IPS-15b (cell line): ENCODE measurements around the gene MRTFB.

Experiments used
- H3K27me3 ChIP-seq: one replicate; pipeline ENCODE4 v1.6.1; 2013; ENCODE audit warnings: low read length; ENCODE audit not compliant: control insufficient read depth, insufficient read depth
- H3K36me3 ChIP-seq: one replicate; pipeline ENCODE4 v1.6.1; 2013; ENCODE audit warnings: low read length; ENCODE audit not compliant: control insufficient read depth, insufficient read depth
- H3K4me1 ChIP-seq: one replicate; pipeline ENCODE4 v1.6.1; 2013; ENCODE audit warnings: mild to moderate bottlenecking, low read length; ENCODE audit not compliant: control insufficient read depth, insufficient read depth
- H3K4me3 ChIP-seq: one replicate; pipeline ENCODE4 v1.5.1; 2013; ENCODE audit warnings: low read depth, low read length
- H3K9ac ChIP-seq: one replicate; pipeline ENCODE4 v1.6.1; 2013; ENCODE audit warnings: low read depth, mild to moderate bottlenecking, low read length
- H3K9me3 ChIP-seq: one replicate; pipeline ENCODE4 v1.6.1; 2013; ENCODE audit warnings: mild to moderate bottlenecking, low read length; ENCODE audit not compliant: control insufficient read depth, insufficient read depth

MRTFB gene

GRCh38 chr16:14198572-14198971, 127.5 kb downstream of the MRTFB start:
- Histone ChIP-seq H3K36me3 (no peaks in the 10 kb centered on the region), H3K9me3 (no peaks in the 10 kb centered on the region), H3K4me3 (no peak overlapping the region), H3K4me1 (no peaks in the 10 kb centered on the region), H3K27me3 (no peaks in the 10 kb centered on the region), H3K9ac (no peak overlapping the region)

DNA sequence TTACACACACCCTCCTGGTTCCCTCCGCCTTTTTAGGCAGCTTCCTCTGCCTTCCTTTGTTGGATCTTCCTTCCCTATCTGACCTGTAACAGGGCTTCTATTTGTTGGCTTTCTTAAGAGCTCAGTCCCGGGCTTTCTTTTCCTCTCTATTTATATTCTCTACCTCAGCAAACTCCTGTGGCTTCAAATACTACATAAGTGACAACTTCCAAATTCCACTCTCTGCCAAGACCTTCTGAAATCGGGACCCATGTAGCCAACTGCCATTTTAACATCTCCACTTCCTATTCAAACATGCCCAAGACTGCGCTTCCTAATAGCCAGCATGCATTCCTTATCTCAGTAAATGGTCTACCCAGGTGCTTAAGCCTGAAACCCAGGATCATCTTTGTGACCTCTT, 128.1 kb downstream of the MRTFB start:
- H3K9me3 ChIP-seq: no peaks in the 10 kb centered on the region
- no peak overlapping the region for H3K9ac ChIP-seq
- H3K36me3 ChIP-seq: no peaks in the 10 kb centered on the region
- H3K27me3 ChIP-seq: no peaks in the 10 kb centered on the region
- no peak overlapping the region for H3K4me3 ChIP-seq
- H3K4me1 ChIP-seq: no peaks in the 10 kb centered on the region

- H3K9me3 ChIP-seq: no peaks in the 10 kb centered on the region
- no peaks in the 10 kb centered on the region for H3K36me3 ChIP-seq
- no peaks in the 10 kb centered on the region for H3K4me1 ChIP-seq
Observed at GRCh38 chr16:14199624-14200023, 128.5 kb downstream of the MRTFB start.

DNA sequence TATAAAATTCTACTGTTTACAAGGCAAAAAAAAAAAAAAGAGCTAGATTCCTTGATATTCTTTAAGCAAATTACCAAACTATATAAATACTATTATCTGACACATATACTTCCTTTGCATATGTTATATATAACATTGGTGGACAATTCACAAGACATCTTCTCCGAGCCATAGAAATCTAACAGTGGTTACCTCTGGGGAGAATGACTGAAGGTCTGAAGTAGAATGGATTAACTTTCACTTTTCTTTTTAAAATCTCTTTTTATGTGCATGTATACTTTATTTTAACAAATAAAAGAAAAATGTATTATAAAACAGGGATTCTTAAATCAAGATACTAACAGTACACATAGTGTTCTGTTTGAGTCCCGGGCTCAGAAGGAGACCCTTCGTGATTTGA, 131.0 kb downstream of the MRTFB start:
- no peaks in the 10 kb centered on the region for H3K4me1 ChIP-seq
- no peaks in the 10 kb centered on the region for H3K9me3 ChIP-seq
- H3K36me3 ChIP-seq: no peaks in the 10 kb centered on the region
- no peak overlapping the region for H3K4me3 ChIP-seq
- H3K9ac ChIP-seq: no peak overlapping the region
- no peaks in the 10 kb centered on the region for H3K27me3 ChIP-seq

More at GRCh38 chr16:14199624-14200023, 128.5 kb downstream of the MRTFB start:
- no peaks in the 10 kb centered on the region for H3K27me3 ChIP-seq
- H3K4me3 ChIP-seq: no peak overlapping the region
- H3K9ac ChIP-seq: no peak overlapping the region

- Histone ChIP-seq H3K4me1 (no peaks in the 10 kb centered on the region), H3K27me3 (no peaks in the 10 kb centered on the region), H3K36me3 (no peaks in the 10 kb centered on the region), H3K9me3 (no peaks in the 10 kb centered on the region), H3K4me3 (no peak overlapping the region), H3K9ac (no peak overlapping the region)
Observed at GRCh38 chr16:14202697-14203096, 131.6 kb downstream of the MRTFB start.

- H3K27me3 ChIP-seq: no peaks in the 10 kb centered on the region
- H3K4me1 ChIP-seq: no peaks in the 10 kb centered on the region
- no peaks in the 10 kb centered on the region for H3K36me3 ChIP-seq
- no peak overlapping the region for H3K4me3 ChIP-seq
- H3K9me3 ChIP-seq: no peaks in the 10 kb centered on the region
- H3K9ac ChIP-seq: no peak overlapping the region
Observed at GRCh38 chr16:14203166-14203565, 132.0 kb downstream of the MRTFB start.

DNA sequence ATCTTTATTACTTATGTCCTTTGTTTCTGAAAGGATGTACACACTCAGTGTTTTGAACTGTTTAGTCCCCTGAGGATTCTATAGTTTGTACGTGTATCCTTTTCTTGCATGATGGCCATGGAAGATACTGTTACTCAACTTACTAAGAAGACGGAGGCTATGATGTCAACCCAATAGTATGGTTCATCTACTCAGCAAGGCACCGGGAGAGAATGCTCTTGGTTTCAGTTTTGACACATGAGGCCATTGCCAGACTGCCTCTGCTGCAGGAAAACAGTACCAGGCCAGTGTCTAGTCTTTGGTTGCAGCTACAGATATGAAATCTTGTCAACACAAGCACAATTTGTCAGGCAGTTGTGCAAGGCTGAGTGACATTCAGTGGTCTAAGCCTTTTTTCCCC, 134.5 kb downstream of the MRTFB start:
- Histone ChIP-seq H3K36me3 (no peaks in the 10 kb centered on the region), H3K4me3 (no peak overlapping the region), H3K9me3 (no peaks in the 10 kb centered on the region), H3K9ac (no peak overlapping the region), H3K4me1 (no peaks in the 10 kb centered on the region), H3K27me3 (no peaks in the 10 kb centered on the region)

GRCh38 chr16:14211856-14212543, 140.9 kb downstream of the MRTFB start:
- Histone ChIP-seq H3K27me3 (no peaks in the 10 kb centered on the region), H3K4me3 (no peak overlapping the region), H3K9me3 (no peaks in the 10 kb centered on the region), H3K36me3 (no peaks in the 10 kb centered on the region), H3K4me1 (no peaks in the 10 kb centered on the region), H3K9ac (no peak overlapping the region)

- H3K27me3 ChIP-seq: no peaks in the 10 kb centered on the region
- H3K36me3 ChIP-seq: no peaks in the 10 kb centered on the region
- H3K4me3 ChIP-seq: no peak overlapping the region
- H3K4me1 ChIP-seq: no peaks in the 10 kb centered on the region
- no peaks in the 10 kb centered on the region for H3K9me3 ChIP-seq
- H3K9ac ChIP-seq: no peak overlapping the region
Observed at GRCh38 chr16:14215941-14216340, 144.8 kb downstream of the MRTFB start.

DNA sequence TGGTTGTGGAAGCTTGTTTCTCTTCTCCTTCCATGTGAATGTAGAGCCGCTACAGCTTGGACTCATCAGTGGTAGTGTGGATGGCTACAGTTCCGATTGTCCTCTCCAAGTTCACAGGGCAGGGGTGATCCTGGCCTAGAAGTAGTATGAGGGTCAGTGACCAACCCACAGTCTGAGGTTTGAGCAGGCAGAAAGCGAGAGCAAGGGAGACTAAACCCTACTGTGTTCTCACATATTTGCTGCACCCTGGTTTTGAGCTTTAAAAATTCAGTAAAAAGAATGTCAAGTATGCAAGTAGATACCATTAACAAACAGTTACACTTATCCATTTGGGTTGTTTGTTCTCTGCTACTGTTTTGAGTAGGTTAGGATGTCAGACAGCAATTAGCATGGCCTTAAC, 148.9 kb downstream of the MRTFB start:
- Histone ChIP-seq H3K4me1 (no peaks in the 10 kb centered on the region), H3K36me3 (peaks cover 2% of the 10 kb centered on the region), H3K9ac (no peak overlapping the region), H3K9me3 (no peaks in the 10 kb centered on the region), H3K4me3 (no peak overlapping the region), H3K27me3 (no peaks in the 10 kb centered on the region)

DNA sequence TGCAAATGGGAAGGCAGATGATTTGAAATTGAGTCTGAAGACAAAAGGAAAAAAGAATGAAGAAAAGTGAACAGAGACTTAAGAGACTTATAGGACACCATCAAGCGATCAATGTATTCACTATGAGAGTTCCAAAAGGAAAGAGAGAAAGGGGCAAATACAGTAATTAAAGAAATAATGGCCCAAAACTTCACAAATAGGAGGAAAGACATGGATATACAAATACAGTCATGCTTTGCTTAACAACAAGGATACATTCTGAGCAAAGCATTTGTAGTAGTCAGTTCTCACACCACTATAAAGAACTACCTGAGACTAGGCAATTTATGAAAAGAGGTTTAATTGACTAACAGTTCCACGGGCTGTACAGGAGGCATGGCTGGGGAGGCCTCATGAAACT, 152.5 kb downstream of the MRTFB start:
- Histone ChIP-seq H3K36me3 (peaks cover 2% of the 10 kb centered on the region), H3K4me3 (no peak overlapping the region), H3K4me1 (no peaks in the 10 kb centered on the region), H3K9me3 (no peaks in the 10 kb centered on the region), H3K27me3 (no peaks in the 10 kb centered on the region), H3K9ac (no peak overlapping the region)

GRCh38 chr16:14225457-14225856, 154.3 kb downstream of the MRTFB start:
- H3K4me1 ChIP-seq: no peaks in the 10 kb centered on the region
- no peaks in the 10 kb centered on the region for H3K9me3 ChIP-seq
- no peak overlapping the region for H3K4me3 ChIP-seq
- no peak overlapping the region for H3K9ac ChIP-seq
- H3K27me3 ChIP-seq: no peaks in the 10 kb centered on the region
- H3K36me3 ChIP-seq: peaks cover 2% of the 10 kb centered on the region
